ENCODE results near the gene SFPQ.
"Not testable (repeated sequence)": the region's sequence is repeated elsewhere in the genome, so short reads cannot be mapped to it uniquely, and the experiment has no call there.

Gene SFPQ

DNA sequence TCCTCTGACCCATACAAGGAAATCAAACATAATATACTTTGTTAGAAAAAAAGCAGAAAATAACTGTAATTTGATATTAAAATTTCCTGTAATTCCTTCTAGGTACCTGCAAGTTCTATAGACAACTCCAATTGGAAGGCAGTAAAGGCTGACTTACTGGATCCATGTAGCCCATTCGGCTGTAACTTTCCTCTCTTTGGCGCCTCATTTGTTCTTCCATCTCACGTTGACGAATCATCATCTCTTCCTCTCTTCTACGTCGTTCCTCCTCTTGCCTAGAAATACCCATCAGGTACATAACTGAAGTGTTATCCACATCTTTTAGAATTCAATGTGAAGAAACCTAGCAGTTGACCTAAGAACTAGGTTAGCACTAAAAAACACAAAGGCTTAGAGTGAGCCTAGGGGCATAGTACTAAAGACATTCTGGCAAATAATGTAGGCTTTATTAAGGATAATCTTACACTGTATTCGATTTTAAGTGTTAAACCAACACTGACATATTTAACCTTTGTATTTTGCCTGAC lies 5.1 kb downstream of the SFPQ start:
- no peak for DNase-seq

DNA sequence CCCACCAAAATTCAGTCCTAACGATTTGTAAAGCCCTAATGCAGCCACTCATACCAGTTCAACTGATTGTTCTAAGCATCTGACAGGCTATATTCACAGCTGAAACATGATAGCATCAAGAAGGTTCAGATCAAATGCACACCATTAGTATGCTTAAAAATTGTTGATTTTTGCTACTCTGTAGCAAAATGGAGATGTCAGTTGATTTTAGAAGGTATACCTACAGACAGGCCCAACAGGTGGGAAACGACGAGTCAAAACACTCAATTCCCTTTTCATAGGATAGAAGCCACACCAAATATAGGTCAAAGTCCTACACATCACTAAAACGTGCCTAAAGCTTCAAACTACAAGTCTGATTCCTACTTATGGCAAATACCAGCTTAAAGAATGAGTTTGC lies 6.7 kb downstream of the SFPQ start:
- DNase-seq = no peak

DNA sequence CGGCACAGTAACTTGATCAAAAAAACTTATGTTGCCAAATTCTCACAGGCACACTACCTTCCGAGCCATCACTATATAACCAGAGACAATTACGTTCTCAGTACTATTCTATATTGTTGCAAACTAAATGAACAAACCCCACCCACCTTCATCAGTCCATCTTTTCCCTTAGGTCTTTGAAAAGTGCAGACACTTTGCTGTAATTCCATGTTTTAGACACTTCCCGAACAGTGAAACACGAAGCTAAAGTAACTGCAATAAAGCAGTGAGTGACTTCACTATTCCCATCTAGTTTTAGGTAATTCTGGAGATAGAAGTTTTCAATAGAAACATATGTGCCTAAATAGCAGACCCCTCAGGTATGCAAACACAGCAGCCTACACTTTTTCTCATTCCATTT lies 7.7 kb downstream of the SFPQ start:
- DNase-seq = no peak

DNA sequence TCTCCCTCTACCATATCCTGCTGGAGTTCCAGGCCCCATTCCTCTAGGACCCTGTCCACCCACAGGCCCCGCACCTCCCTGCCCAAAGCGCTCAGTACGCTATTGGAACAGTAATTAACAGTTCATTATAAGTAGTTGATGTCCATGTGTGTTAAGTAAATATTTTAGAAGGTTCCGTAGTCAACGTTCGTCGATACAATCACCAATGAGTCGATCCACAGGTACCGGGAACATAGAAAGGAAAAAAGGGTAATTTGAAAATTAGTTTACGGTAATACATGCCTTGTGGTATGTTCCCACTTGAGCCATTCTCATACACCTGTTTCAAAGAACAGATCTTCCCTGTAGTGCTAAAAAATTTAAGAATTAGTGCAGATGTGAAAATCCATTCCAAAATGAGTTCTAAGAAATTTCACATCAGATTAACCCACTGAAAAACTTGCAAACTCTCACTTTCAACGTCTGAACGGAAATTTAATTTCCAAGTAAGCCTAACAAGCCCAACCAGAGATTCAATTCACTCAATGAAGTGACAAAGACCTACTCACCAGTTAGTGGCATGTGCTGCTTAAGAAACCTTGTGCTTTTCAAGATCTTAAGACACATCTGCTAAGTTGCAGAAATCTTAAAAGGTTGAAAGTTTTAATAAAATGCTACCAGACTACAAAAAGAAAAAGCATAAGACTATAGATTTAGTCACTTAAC lies 8.3 kb downstream of the SFPQ start:
- no peak for DNase-seq

DNA sequence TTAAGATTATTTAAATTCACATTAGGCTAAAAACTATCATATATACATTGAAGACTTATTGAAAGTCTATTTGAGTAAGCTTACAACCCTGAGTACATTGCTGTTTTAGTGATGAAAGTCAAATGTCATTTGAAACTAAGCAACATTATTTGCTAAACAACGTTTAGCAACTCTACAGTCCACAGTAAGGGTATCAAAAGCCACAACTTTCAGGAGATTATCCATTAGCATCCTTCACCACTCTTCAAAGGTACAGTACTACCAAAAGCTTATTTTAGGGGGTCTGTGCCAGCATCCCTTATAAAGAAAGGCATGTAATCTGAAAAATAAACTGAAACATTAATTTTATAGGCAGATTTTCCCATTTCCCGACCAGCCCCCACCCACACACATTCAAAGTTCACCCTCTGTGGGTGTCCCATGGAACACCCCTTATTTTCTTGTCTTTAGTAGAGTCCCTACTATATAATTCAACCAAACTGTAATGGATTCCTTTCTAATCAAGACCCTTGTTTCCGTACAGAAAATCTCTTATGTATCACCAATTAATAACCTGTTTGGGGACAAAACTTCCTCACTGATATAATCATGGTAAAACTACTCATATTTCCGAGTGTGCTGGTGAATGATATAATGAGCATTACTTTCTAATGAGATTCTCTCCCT lies 11.0 kb downstream of the SFPQ start:
- DNase-seq = no peak

DNA sequence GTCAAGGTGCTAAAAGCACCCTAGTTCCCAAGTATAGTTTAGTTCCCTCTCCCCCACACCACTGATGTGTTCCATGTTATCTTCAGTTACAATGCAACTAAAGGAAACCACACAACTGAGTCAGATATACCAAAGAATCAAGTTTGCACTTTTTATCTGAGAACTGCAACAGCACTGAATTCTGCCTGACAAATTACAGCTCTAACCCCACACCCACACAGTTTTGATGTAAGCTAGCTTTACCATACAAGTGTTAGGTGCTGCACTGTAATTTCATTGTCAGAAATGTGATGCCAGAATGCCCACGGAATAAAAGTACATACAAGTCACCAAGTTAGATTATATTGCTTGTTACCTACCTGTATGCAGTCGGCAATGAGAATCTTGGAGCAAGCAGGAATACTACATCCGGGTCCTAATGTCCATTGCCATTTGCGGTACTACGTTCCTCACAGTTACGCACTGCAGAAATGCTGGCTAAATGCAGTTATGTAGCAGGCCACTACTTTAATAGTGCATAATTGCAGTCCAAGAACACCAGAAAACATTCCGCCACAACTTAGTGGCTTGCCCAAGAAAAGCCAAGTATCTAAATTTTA lies 12.1 kb downstream of the SFPQ start:
- no peak for DNase-seq

DNA sequence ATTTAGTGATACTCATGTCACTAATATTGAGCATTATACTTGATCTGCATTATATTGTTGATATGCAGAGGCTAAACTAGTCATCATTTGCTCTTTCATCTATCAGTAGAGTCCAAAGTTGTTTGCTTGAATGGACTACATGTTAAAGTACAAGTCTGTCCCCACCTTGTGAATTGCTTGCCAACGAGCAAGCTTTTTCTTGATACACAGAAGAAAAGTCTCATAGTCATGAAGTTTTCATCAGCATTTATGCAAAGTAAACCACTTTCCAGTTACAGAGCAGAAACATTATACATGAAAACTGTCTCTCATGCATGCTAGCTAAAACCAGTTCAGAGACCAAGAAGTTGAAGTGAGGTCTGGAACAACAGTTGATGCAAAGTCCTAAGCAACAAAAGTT lies 13.0 kb downstream of the SFPQ start:
- DNase-seq = no peak

DNA sequence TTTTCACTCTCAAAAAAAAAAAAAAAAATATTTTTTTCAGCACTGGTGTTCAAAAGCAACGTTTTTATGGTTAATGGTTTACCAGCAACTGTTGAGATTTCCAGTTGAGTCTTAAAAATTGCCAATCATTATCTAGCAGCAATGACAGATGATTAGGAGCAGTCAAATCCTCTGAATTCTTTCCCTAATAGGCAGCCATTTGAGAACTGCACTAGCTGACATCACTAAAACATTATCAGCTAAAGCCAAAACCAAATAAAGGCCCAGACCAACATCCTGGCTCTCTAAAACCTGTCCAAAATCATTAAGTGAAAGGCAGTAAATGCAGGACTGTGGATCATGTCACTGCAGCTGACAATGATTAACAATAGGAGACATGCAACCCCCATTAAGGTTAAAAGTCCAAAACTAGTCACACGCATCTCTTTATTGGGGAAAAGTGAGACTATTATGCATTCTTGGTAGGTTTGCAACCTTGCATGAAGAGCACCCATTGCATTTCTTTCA lies 14.0 kb downstream of the SFPQ start:
- DNase-seq = no peak

DNA sequence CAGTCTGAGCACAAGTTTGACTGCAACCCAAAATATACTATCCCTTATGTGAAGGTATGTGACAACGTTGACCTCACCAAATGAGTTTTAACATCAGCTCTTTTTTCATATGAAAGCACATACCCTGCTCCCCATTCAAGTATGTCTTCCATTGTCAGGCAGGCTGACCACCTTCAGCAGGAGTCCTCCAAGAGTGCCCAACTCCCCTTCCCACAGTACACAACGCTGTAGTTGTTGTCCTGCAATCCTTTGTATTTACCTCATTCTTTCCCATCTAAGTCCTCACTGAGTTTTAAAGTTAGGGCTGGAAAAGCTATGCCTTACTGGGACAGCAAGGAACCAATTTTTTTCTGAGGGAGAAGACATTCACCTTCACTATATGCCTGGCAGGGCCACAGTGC lies 14.7 kb downstream of the SFPQ start:
- DNase-seq = no peak

DNA sequence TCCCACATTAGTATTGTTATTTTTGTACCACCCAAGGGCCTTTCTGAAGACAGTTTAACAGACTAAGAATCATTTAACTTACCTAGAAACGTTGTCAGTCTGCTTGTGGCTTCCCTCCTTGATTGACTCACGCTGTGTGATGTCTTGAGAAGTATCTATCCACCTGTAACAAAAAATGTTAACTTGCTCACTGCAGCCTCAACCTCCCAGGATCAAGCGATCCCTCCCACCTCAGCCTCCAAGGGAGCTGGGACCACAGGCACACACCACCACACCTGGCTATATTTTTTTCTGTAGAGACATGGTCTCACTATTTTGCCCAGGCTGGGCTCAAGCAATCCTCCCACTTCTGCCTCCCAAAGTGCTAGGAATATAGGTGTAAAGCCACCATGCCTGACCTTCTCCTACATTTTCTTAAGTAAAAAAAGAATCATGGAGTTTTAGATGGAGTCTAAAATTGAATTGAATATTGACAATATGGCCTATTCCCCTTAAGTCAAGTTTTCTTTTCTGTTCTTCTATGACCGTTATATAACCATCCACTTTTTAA lies 15.6 kb downstream of the SFPQ start:
- no peak for DNase-seq

DNA sequence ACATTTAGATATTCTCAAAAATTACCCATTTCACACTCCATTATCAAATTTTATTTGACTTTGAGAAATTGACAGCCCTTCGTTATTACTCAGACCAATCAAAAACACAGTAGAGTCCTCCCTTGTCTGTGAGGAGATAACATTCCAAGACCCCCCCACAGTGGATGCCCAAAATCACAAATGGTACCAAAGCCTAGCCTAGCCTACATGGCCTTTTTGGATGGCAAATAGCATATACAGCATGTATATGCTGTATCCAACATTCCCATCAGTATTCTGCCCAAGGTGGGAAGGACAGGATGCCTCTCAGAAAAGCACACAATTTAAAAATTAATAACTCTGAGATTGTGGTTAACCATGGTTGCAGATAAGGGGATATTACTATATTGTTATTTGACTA lies 17.3 kb downstream of the SFPQ start:
- DNase-seq = no peak

DNA sequence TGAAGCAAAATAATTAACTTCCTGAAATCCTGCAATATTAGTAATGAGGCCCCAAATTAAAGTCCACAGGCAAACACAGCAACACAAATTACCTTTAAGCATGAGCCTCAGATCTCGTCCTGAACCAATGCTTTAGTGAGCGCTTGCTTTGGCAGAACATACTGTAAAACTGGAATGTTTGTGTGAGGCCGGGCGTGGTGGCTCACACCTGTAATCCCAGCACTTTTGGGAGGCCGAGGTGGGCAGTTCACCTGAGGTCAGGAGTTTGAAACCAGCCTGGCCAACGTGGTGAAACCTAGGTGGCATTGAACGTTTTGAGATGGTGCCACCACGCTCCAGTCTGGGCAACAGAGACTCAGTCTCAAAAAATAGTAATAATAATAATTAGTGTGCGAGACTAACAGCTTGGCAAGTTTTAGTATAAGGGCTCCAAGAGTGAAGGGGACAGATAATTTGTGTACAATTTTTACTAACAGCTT lies 17.8 kb downstream of the SFPQ start:
- DNase-seq = no peak

DNA sequence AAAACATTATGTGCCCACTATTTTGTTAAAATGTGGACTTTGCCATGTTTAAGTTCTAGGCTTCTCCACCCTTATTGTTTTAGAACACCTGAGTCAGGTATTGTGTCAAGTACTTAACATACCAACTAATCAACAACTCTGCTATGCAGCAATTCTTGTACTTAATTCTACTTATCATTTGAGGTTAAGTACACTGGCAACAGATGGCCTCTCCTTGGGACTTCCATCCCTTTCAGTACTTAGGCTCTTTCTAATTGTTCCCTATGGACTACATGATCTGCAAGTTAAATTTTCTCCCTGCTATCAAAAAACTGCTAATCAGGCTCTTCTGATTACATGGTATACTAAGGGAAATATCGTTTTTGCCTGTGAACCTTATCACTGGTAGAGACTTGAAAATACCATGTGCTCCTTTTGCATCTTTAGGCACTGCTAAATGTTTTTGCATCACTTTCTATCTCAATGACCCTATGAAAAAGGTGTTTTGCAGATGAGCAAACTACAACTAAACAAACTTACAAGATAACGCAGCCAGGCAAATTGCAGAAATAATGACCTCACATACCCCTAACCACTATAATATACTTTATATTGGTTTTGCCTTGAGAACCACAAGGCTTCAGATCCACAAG lies 18.9 kb downstream of the SFPQ start:
- no peak for DNase-seq

DNA sequence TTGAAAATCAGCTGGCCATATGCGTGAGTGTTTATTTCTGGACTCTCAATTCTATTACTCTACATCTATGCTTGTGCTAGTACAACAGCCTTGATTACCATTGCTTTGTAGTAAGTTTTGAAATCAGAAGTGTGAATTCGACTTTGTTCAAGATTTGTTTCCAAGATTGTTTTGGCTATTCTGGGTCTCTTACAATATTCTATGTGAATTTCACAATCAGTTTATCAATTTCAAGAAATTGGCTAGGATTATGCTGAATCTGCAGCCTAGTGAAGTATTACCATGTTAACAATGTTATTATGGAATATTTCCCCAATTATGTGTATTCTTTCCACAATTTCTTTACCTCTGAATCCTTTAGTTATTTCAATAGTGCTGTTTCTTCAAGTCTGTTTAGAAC lies 19.5 kb downstream of the SFPQ start:
- DNase-seq = no peak

DNA sequence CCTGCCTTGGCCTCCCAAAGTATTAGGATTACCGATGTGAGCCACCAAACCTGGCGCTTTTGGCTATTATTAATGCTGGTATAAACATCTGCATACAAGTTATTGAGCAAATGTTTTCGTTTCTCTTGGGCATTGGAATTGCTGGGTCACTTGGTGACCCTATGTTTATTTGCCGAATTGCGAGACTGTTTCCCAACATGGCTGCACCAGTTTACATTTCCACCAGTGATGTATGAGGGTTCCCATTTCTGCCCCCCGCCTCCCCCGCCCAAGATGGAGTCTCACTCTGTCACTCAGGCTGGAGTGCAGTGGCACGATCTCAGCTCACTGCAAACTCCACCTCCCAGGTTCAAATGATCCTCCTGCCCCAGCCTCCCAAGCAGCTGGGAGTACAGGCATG lies 20.9 kb downstream of the SFPQ start:
- DNase-seq = no peak

DNA sequence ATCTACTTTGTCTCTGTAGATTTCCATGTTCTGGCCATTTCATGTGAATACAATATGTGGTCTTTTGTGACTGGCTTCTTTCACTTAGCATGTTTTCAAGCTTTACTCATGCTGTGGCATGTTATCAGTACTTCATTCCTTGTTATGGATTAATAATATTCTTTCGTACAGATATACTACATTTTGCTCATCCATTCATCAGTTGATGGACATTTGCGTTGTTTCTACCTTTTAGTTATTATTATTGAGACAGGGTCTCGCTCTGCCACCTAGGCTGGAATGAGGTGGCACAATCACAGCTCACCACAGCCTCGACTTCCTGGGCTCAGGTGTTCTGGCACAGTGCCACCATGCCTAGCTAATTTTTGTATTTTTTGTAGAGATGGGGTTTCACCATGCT lies 21.4 kb downstream of the SFPQ start:
- DNase-seq = no peak

DNA sequence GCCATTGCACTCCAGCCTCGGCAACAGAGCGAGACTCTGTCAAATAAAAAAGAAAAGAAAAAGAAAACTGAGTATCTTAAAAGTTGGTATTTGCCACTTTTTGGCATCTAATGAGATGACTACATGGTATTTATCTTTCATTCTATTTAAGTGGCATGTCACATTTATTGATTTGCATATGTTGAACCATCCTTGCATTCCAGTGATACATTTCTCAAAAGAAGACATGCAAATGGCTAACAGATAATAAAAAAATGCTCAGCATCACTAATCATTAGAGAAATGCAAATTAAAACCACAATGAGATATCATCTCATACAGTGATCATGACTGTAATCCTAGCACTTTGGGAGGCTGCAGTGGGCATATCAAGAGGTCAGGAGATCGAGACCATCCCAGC lies 28.1 kb downstream of the SFPQ start:
- no peak for DNase-seq

DNA sequence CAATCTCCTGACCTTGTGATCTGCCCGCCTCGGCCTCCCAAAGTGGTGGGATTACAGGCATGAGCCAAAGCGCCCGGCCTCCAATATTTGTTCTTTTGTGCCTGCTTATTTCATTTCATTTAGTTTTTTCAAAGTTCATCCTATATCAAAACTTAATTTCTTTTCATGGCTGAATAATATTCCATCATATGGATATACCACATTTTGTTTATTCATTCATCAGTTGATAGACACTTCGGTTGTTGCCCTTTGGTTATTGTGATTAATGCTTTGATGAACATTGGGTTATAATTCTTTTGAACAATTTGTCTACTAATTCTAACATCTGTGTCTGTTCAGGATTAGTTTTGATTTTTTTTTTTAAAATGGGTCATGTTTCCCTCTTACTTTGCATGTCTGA lies 41.7 kb downstream of the SFPQ start:
- DNase-seq = no peak

DNA sequence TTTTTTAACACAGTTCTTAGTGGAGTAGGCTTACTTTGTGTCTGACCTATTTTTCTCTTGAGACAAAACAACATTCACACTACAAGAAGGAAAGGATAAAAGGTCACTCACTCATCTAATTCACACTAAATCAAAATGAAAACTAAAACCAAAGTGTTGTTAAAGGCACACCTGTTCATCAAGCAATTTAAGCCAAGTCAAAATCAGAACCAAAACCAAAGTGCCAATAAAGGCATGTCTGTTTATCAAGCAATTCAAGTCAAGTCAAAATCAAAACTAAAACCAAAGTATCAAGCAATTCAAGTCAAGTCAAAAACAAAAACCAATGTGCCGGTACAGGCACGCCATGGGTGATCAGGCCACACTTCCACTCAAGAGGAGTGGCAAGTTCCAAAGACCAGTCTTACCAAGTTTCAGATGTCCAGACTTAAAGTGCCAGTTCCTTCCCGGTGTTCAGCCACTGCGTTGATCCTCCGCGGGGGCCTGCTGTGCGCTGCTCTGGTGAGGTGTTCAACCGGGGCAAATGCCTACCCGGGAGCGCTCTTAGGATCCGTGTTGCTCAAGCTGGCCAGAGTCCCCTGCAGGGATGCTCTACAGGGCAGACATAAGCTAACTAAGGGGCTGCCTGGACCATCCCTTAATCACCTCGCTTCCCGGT lies 46.9 kb downstream of the SFPQ start:
- not testable (repeated sequence) for DNase-seq

DNA sequence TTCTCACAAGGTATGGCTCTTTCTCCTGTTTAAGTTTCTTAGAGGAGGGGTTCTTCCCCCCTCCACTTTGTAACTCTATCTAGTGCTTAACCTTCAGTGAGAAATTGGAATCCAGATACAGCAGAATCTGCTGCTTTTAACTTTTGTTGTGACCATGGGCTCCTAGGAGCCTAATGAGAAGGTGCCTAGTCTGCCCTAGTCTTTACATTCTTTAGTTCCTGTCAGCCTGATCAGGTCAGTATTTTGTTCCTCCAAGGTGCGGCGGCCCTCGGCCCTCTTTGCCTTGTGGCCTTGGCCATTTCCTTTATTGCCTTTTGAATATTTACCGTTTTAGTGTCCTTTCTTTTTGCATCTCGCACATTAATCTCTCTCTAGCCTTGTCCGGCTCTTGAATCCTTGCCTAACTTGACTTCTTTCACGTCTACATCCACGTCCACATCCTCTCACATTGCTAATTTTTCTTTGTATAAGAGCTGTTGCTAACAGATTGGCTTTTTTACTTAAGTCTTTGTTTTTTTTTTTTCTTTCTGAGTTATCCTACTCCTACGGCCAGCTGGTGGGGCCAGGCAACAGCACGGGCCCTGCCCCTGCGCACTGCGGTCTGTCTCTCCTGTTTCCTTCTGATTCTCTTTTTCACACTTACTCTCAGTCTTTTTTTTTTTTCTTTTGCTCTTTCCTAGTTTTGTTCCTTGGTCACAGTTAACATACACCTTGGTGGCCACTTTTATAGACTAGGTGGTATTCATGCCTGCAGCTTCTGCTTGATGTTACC lies 49.0 kb downstream of the SFPQ start:
- no peak for DNase-seq

DNA sequence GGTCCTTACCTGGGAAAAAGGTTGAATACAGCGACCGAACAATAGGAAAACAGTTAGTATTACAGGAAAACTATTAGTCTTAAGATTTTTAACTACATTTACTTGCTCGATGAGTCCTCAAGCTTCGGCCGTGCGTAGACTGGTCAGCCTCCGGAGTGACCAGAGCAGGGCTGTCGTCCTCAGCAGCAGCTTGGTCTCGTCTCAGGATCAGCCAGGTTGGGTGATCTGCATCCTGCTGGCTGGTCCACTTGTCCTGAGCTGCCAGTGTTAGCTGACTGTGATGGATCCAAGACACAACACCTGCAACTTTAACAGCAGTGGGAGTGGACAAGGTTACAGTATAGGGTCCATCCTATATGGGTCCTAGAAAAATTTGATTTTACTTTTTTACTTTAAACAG lies 50.2 kb downstream of the SFPQ start:
- DNase-seq = not testable (repeated sequence)

DNA sequence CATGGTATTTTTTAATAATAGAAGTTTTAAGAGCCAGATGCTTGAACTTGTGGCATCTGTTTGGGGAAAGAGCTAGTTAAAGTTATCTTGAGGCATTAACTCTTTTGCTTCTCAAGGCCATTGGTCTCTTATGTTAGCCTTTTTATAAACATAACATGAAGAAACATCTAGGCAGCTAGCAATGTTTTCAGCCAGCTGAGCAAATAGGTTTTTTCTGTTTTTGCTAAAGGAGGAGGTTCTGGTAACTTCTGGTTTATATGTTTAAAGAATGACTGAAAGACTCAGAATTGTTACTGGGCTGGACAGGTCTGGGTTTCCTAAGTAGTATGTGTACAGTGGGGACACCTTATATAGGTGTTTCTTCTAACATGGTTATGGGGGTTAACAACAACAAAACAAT lies 50.7 kb downstream of the SFPQ start:
- DNase-seq = not testable (repeated sequence)
